ENCODE data around the gene HNMT. TPM values are rescaled to one million over a fixed set of nuclear protein-coding genes. Genes with fewer than 3 reads are reported as not detected.

Gene HNMT
- total and polyA plus RNA-seq, 2 of the 8 experiments (the other 6 are each of a cell fraction or from before 2014, with no cell fraction given) = 1.6 to 3.6 TPM

DNA sequence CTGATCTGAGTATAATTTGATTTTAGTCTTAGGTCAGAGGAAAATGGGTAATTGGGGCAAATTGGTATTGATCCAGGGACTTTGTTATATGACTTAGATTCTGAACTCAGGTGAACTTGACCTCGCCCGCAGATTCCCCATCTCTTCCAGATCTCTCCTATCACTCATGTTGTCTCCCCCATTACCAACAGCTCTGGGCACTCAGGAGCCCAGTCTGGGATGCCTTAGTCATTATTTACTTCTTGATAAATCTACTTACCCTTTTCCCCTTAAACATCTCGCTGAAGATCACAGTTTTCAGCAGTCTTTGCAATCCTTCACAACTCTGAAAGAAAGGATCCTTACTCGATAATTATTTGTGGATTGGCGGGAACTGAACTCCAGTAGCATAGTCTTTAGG lies 19.6 kb upstream of the HNMT start:
- H3K4ac ChIP-seq (replicated peaks; ENCODE audit: insufficient read length, low read depth, low read length) = no peak overlapping the region
- CTCF ChIA-PET (ENCODE audit: partially characterized antibody) = interaction anchor here (1.0 kb wide), 2 partner anchors 23 to 429 kb away, joined by 3 read pairs; no protein-coding TSS in a partner anchor
- WGBS, 2 experiments (ENCODE audit: extremely low coverage in 1 of 2, insufficient coverage in 1 of 2, insufficient read length in 1 of 2, insufficient replicate concordance in 2 of 2, low coverage in 1 of 2, low lambda C conversion rate in 2 of 2, missing lambda C conversion rate in 1 of 2) = 72% methylated on average over 5 of the region's 5 CpGs; no CpG with 5 or more reads in 1 of the 2 experiments
- POLR2A ChIA-PET (ENCODE audit: partially characterized antibody) = no interaction called here
- H3K4me1 ChIP-seq (replicated peaks in 1 of 4; ENCODE audit: control insufficient read depth in 3 of 4, insufficient read depth in 4 of 4, low read length in 3 of 4) = no peaks in the 10 kb centered on the region
- H3K27ac ChIP-seq (ENCODE audit: low read depth, low read length) = no peak overlapping the region
- no peak overlapping the region for H2BK15ac ChIP-seq (ENCODE audit: low read length)
- no peak overlapping the region for H2AK5ac ChIP-seq (ENCODE audit: low read depth, low read length)
- H3K23me2 ChIP-seq (ENCODE audit: low read depth, low read length) = no peaks in the 10 kb centered on the region
- H4K20me1 ChIP-seq (replicated peaks in 1 of 2; ENCODE audit: control insufficient read depth in 1 of 2, insufficient read depth in 2 of 2, low read length in 2 of 2) = no peaks in the 10 kb centered on the region
- no peak overlapping the region for H3K4me3 ChIP-seq (ENCODE audit: extremely low read depth in 1 of 4, insufficient read depth in 2 of 4, low read depth in 3 of 4, low read length in 4 of 4)
- H3K4me2 ChIP-seq (ENCODE audit: insufficient read depth in 1 of 2, low read depth in 2 of 2, low read length in 2 of 2) = no peak overlapping the region
- FAIRE-seq (no peak), DNase-seq (ENCODE audit: low read depth in 1 of 2, low spot score in 2 of 2) (no peak)
- H3K14ac ChIP-seq (ENCODE audit: insufficient read length) = no peak overlapping the region
- no peaks in the 10 kb centered on the region for H3K36me3 ChIP-seq (ENCODE audit: control insufficient read depth in 2 of 4, insufficient read depth in 4 of 4, low read length in 3 of 4)
- H3K79me2 ChIP-seq (ENCODE audit: control insufficient read depth in 1 of 2, insufficient read depth in 2 of 2, low read length in 2 of 2) = no peaks in the 10 kb centered on the region
- no peak overlapping the region for H3K23ac ChIP-seq (ENCODE audit: insufficient read length)
- H3K27me3 ChIP-seq (replicated peaks in 1 of 4; ENCODE audit: control insufficient read depth in 3 of 4, extremely low read depth in 1 of 4, insufficient read depth in 3 of 4, low read length in 3 of 4) = peaks cover 0 to 11% (median 4%) of the 10 kb centered on the region in 4 experiments; a peak in 4 of 7 replicates
- no peak overlapping the region for H4K8ac ChIP-seq (ENCODE audit: extremely low read depth, insufficient read depth, low read length)
- no peak overlapping the region for H2BK120ac ChIP-seq (replicated peaks; ENCODE audit: low read depth, low read length)
- no peak overlapping the region for H2BK5ac ChIP-seq (ENCODE audit: low read depth, low read length)
- H3K79me1 ChIP-seq (ENCODE audit: low read depth, low read length) = no peaks in the 10 kb centered on the region
- no peak overlapping the region for H3K9ac ChIP-seq (replicated peaks in 1 of 4; ENCODE audit: extremely low read depth in 1 of 4, low read depth in 3 of 4, low read length in 3 of 4)
- H2BK12ac ChIP-seq (ENCODE audit: low read depth, low read length) = no peak overlapping the region
- no peak overlapping the region for H4K91ac ChIP-seq (replicated peaks; ENCODE audit: insufficient read length, low read length)
- no peaks in the 10 kb centered on the region for H3K9me3 ChIP-seq (ENCODE audit: insufficient read depth in 2 of 2, low read depth in 1 of 2, low read length in 1 of 2)
- no peak overlapping the region for H3K18ac ChIP-seq (ENCODE audit: extremely low read depth, low read length)
- no peak for TF ChIP-seq NRF1 (IDR thresholded peaks at IDR 0.05; ENCODE audit: low read depth, low read length)
- H3K56ac ChIP-seq (replicated peaks; ENCODE audit: insufficient read length, low read depth, low read length) = no peak overlapping the region
- no peak overlapping the region for H4K5ac ChIP-seq (ENCODE audit: insufficient read length, low read depth, low read length)
- H2AFZ ChIP-seq (ENCODE audit: low read length) = no peak overlapping the region
- no peak overlapping the region for H2BK20ac ChIP-seq (ENCODE audit: low read length)
